GM19043 (cell line): ENCODE data around the gene TAPBP.

Experiments
- ATAC-seq: cut with Tn5 transposase; IDR thresholded peaks from one replicate; pipeline ENCODE4 v1.9.1; 2021; ENCODE audit warnings: low read depth; ENCODE audit not compliant: unreplicated experiment

TAPBP gene

GRCh38 chr6:33249732-33250630, 63.9 kb downstream of the TAPBP start:
- ATAC-seq: no peak
